Gastrocnemius medialis (tissue), 4 donors: Measurements from ENCODE around the gene ZNF527.

Experiments
- POLR2A ChIP-seq, 2 donors: fragments of 450-650 bp; IDR thresholded peaks; one replicate each; pipeline ENCODE4 v1.6.1; 2017; ENCODE audit warnings: antibody characterized with exemption in 2 of 2, mild to moderate bottlenecking in 2 of 2, moderate library complexity in 2 of 2
- TF ChIP-seq, protein P1 (sequence below), 5 experiments: fragments of 450-650 bp in 3 of 5; fragments of 200-600 bp in 2 of 5; sonication (generic) in 2 of 5; IDR thresholded peaks in 4 of 5; conservative IDR thresholded peaks in 1 of 5; 1 replicate in 4 of 5; 2 replicates in 1 of 5; pipeline ENCODE4 v1.5.1; 2016 to 2019; ENCODE audit warnings: antibody characterized with exemption in 5 of 5, mild to moderate bottlenecking in 3 of 5, moderate library complexity in 3 of 5

DNA sequence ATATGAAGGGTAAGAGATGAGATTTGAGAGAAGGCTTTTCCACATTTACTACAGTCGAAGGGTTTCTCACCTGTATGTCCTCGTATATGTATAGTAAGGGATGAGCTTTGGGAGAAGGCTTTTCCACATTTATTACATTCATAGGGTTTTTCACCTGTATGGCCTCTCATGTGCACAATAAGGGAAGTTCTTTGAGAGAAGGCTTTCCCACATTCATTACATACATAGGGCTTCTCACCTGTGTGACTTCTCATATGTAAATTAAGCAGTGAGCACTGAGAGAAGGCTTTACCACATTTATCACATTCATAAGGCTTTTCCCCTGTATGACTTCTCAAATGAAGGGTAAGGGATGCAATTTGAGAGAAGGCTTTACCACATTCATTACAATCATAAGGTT, 41.8 kb downstream of the ZNF527 start:
- TF ChIP-seq, protein P1, sequence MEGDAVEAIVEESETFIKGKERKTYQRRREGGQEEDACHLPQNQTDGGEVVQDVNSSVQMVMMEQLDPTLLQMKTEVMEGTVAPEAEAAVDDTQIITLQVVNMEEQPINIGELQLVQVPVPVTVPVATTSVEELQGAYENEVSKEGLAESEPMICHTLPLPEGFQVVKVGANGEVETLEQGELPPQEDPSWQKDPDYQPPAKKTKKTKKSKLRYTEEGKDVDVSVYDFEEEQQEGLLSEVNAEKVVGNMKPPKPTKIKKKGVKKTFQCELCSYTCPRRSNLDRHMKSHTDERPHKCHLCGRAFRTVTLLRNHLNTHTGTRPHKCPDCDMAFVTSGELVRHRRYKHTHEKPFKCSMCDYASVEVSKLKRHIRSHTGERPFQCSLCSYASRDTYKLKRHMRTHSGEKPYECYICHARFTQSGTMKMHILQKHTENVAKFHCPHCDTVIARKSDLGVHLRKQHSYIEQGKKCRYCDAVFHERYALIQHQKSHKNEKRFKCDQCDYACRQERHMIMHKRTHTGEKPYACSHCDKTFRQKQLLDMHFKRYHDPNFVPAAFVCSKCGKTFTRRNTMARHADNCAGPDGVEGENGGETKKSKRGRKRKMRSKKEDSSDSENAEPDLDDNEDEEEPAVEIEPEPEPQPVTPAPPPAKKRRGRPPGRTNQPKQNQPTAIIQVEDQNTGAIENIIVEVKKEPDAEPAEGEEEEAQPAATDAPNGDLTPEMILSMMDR (IDR thresholded peaks at IDR 0.05 in 4 of 5, conservative IDR thresholded peaks at IDR 0.05 in 1 of 5) = no peak
- no peak for TF ChIP-seq POLR2A (IDR thresholded peaks at IDR 0.05)
